ENCODE data around the gene SASH1. TPM values are rescaled to one million over a fixed set of nuclear protein-coding genes. Genes with fewer than 3 reads are reported as not detected.
A peak's percentile ranks its signal among the peaks of the same experiment; 100 is the strongest.

The SASH1 gene
- total RNA-seq, 1 donor from 2014 or later: 86.4 TPM

DNA sequence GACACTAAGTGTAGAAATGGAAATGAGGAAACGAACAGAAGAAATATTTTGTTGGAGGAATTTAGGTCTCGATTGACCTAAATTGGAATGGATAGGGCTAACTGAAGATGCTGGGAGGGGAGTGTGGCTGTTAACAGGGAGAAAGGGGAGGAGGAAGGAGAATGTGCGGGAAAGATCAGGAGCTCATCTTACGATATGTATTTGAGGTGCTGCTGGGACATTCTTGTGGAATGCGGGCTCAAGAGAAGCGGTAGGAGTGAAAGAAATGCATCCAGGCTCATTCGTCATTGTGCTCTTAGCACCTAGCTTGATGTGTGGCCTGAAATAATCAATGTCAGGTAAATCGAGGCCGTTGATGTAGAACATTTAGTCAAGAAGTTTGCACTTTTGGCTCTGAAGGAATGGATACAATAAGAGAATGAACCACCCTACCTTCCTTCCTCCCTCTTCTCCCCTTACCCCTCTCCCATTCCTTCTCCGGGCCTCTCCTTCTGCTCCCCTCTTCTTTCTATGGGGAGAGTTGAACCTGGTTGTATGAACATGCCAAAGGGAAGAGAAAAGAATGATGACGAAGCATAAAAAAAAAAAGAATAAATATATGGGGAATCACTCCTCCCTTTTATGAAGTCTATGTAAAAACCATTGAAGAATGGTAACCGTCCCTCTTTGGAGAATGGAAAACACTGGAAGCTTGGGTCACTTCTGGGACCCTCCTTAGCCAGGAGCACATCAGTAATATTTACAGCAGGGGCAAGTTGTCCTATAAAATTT is 70.9 kb downstream of the SASH1 start:
- Histone ChIP-seq H3K27me3 (no peaks in the 10 kb centered on the region), H3K27ac (no peak overlapping the region)
- DNase-seq (ENCODE audit: extremely low spot score in 2 of 2): no peak

DNA sequence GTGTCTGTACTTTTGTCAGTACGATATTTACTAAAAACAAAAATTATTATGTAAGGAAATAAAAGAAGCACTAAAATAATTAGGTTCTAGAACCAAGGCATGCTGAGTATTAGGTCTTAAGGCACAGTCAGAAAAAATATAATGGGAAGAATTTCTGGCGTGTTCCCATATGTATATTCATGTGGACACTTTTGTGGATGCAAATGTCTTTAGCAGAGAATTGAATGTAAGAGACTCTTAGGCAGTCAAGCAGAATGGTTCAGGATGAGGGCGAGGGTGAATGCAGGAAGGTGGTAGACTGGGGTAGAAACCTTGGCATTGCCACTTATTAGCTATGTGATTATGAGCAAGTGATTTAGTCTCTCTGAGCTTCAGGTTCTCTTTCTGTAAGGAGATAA is 71.5 kb downstream of the SASH1 start:
- TF ChIP-seq, protein P1, sequence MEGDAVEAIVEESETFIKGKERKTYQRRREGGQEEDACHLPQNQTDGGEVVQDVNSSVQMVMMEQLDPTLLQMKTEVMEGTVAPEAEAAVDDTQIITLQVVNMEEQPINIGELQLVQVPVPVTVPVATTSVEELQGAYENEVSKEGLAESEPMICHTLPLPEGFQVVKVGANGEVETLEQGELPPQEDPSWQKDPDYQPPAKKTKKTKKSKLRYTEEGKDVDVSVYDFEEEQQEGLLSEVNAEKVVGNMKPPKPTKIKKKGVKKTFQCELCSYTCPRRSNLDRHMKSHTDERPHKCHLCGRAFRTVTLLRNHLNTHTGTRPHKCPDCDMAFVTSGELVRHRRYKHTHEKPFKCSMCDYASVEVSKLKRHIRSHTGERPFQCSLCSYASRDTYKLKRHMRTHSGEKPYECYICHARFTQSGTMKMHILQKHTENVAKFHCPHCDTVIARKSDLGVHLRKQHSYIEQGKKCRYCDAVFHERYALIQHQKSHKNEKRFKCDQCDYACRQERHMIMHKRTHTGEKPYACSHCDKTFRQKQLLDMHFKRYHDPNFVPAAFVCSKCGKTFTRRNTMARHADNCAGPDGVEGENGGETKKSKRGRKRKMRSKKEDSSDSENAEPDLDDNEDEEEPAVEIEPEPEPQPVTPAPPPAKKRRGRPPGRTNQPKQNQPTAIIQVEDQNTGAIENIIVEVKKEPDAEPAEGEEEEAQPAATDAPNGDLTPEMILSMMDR (IDR thresholded peaks at IDR 0.05): no peak
- no peak for TF ChIP-seq POLR2A (IDR thresholded peaks at IDR 0.05)
- TF ChIP-seq POLR2AphosphoS5 (IDR thresholded peaks at IDR 0.05; ENCODE audit: insufficient read depth in 1 of 2, low read depth in 1 of 2): no peak
- no peak for DNase-seq (ENCODE audit: extremely low spot score in 2 of 2)
- intact Hi-C loops (cut with DNase I): no loop called here
- Histone ChIP-seq H3K4me3 (no peak overlapping the region), H3K27ac (peak overlapping the region; percentile 25), H3K27me3 (no peaks in the 10 kb centered on the region), H3K9me3 (no peaks in the 10 kb centered on the region), H3K4me1 (peaks cover 42% of the 10 kb centered on the region), H3K36me3 (no peaks in the 10 kb centered on the region)

More for the DNA sequence above, 70.9 kb downstream of the SASH1 start:
- H3K4me3 ChIP-seq: no peak overlapping the region
- H3K9me3 ChIP-seq: no peaks in the 10 kb centered on the region
- intact Hi-C loops (cut with DNase I): no loop called here
- TF ChIP-seq, protein P1 (IDR thresholded peaks at IDR 0.05): no peak
- TF ChIP-seq POLR2A (IDR thresholded peaks at IDR 0.05): no peak
- TF ChIP-seq POLR2AphosphoS5 (IDR thresholded peaks at IDR 0.05; ENCODE audit: insufficient read depth in 1 of 2, low read depth in 1 of 2): no peak
- peaks cover 42% of the 10 kb centered on the region for H3K4me1 ChIP-seq
- H3K36me3 ChIP-seq: no peaks in the 10 kb centered on the region

DNA sequence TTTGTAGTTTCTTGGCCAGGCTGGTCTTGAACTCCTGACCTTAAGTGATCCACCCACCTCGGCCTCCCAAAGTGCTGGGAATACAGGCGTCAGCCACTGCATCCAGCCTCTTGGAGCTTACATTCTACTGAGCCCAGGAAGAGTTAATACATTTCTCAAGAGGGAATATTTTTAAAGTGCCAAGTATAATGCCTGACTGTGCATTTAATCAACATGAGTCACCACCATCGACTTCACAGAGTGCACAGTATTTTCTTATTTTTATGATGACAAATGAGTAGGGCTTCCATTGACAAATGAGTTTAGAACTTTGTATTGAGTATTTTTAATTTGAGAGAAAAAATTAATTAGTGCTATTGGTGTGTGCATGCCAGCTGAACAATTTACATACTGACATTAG is 72.2 kb downstream of the SASH1 start:
- intact Hi-C loops (cut with DNase I): no loop called here
- Histone ChIP-seq H3K4me1 (peaks cover 42% of the 10 kb centered on the region), H3K27me3 (no peaks in the 10 kb centered on the region), H3K27ac (peak overlapping the region; percentile 25), H3K4me3 (no peak overlapping the region), H3K9me3 (no peaks in the 10 kb centered on the region), H3K36me3 (no peaks in the 10 kb centered on the region)
- no peak for TF ChIP-seq POLR2A (IDR thresholded peaks at IDR 0.05)
- TF ChIP-seq POLR2AphosphoS5 (IDR thresholded peaks at IDR 0.05; ENCODE audit: insufficient read depth in 1 of 2, low read depth in 1 of 2): peak in 1 of 2 donors; percentile 47
- no peak for DNase-seq (ENCODE audit: extremely low spot score in 2 of 2)

DNA sequence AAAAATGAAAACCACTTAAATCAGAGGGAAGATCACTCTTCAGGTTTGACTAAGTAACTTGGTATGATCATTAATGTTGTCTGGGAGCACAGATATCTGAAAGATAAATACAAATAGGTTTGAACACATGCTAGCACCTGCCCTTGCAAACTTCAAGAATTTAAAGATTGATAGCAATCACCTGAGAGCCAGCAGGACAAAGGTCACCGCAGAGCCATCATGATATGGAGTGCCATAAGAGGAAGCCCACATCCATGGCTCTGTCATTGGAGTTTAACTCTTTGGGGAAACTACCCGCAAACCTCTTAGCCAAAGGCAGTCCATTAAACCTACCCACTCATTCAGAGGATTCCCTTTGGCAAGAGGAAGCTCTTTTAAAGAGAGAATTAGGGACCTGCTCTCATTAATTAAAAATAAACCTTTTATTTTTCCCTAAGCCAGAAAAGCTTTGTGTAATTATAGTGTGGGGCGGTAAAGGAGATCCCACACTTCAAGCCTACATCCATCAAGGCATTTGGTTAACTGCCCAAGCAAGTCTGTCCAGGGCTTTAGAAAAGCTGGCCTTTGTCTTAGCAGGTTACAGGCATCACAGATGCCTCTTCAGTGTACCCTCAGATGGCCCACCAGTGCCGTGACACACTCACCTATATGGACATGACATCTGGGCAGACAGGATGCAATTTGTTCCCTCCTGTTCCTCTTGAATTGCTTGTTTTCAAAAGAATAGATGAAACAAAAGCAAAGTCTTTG is 73.0 kb downstream of the SASH1 start:
- no peak for DNase-seq (ENCODE audit: extremely low spot score in 2 of 2)
- Histone ChIP-seq H3K36me3 (no peaks in the 10 kb centered on the region), H3K27ac (no peak overlapping the region), H3K4me3 (no peak overlapping the region), H3K9me3 (no peaks in the 10 kb centered on the region), H3K27me3 (no peaks in the 10 kb centered on the region), H3K4me1 (peaks cover 42% of the 10 kb centered on the region)
- intact Hi-C loops (cut with DNase I): no loop called here
- TF ChIP-seq POLR2AphosphoS5 (IDR thresholded peaks at IDR 0.05; ENCODE audit: insufficient read depth in 1 of 2, low read depth in 1 of 2) (no peak), POLR2A (IDR thresholded peaks at IDR 0.05) (no peak)
- TF ChIP-seq, protein P1 (IDR thresholded peaks at IDR 0.05): no peak

DNA sequence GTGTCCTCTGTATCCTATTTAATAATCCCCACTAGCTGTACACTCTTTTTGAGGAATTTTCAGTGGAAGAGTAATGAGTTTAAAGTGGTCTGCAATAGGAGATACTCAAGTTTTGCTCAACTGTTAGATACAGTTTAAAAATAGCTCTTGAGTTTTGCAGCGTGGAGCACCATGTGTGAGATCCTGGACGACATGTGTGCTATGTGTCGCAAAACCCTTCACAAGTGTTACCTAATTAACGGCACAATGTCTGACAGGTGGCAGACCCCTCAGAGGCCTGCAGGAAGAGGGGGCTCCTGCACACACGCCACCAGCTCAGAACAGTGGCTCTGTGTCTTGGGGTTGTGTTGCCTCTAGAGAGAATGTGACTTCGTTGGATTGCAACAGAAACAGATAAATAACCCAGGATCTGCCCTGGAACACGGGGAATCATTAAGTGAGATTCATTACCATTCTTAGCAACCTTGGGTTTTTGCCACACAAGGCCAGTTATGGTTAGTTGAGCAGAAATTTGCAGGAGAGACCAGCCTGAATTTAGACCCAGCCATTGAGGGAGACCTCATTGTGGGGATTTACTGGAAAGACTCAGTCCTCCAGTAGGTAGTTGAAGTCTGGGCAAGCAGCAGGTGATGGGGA is 73.8 kb downstream of the SASH1 start:
- TF ChIP-seq POLR2AphosphoS5 (IDR thresholded peaks at IDR 0.05; ENCODE audit: insufficient read depth in 1 of 2, low read depth in 1 of 2): no peak
- TF ChIP-seq POLR2A (IDR thresholded peaks at IDR 0.05): no peak
- TF ChIP-seq, protein P1 (IDR thresholded peaks at IDR 0.05): no peak
- H3K27me3 ChIP-seq: no peaks in the 10 kb centered on the region
- no peak for DNase-seq (ENCODE audit: extremely low spot score in 2 of 2)
- H3K4me3 ChIP-seq: no peak overlapping the region
- H3K36me3 ChIP-seq: no peaks in the 10 kb centered on the region
- intact Hi-C loops (cut with DNase I): no loop called here
- peaks cover 40% of the 10 kb centered on the region for H3K4me1 ChIP-seq
- H3K27ac ChIP-seq: no peak overlapping the region
- no peaks in the 10 kb centered on the region for H3K9me3 ChIP-seq
